Activated T-cell treated with anti-CD3 and anti-CD28 coated beads, Interleukin-2, amount 50 U/mL, for 72 hours (primary cell): ENCODE results near the gene MAEL. TPM values are rescaled to one million over a fixed set of nuclear protein-coding genes. Genes with fewer than 3 reads are reported as not detected.
"Not testable (repeated sequence)": the region's sequence is repeated elsewhere in the genome, so short reads cannot be mapped to it uniquely, and the experiment has no call there.

Experiments used
- ATAC-seq, 2 donors: fragments of 150-1000 bp; cut with Tn5 transposase; replicated peaks in 1 of 2; 2 replicates each; pipeline ENCODE4 v1.10.0; 2021; ENCODE audit warnings: moderate library complexity in 2 of 2, mild to moderate bottlenecking in 1 of 2
- DNase-seq, 2 donors: peaks; one replicate each; pipeline ENCODE4 v3.0.0; 2021 to 2022; ENCODE audit warnings: mixed read lengths in 1 of 2
- H3K27ac Mint-ChIP-seq: one replicate; pipeline ENCODE4 v1.8.0; 2022; ENCODE audit warnings: mild to moderate bottlenecking, moderate library complexity, mixed read lengths
- H3K27me3 Mint-ChIP-seq: one replicate; pipeline ENCODE4 v1.8.0; 2022; ENCODE audit warnings: low read depth, mixed read lengths
- H3K36me3 Mint-ChIP-seq, 2 donors: one replicate each; pipeline ENCODE4 v1.8.0; 2022; ENCODE audit warnings: mixed read lengths in 2 of 2, mild to moderate bottlenecking in 1 of 2; ENCODE audit not compliant: insufficient read depth in 2 of 2
- H3K4me1 Mint-ChIP-seq: one replicate; pipeline ENCODE4 v1.8.0; 2022; ENCODE audit warnings: low read depth, mixed read lengths
- H3K4me3 Mint-ChIP-seq, 2 donors: one replicate each; pipeline ENCODE4 v1.8.0; 2022; ENCODE audit warnings: mild to moderate bottlenecking in 2 of 2, mixed read lengths in 2 of 2, moderate library complexity in 2 of 2
- H3K9me3 Mint-ChIP-seq, 2 donors: one replicate each; pipeline ENCODE4 v1.8.0; 2022; ENCODE audit warnings: mixed read lengths in 2 of 2
- total RNA-seq, 2 donors: library from RNA; stranded (reverse); gene quantifications; one replicate each; pipeline ENCODE4 v1.2.3, GENCODE V29; 2022

Gene MAEL
- total RNA-seq, 2 donors from 2014 or later, result 0.60 TPM; not detected in 1

DNA sequence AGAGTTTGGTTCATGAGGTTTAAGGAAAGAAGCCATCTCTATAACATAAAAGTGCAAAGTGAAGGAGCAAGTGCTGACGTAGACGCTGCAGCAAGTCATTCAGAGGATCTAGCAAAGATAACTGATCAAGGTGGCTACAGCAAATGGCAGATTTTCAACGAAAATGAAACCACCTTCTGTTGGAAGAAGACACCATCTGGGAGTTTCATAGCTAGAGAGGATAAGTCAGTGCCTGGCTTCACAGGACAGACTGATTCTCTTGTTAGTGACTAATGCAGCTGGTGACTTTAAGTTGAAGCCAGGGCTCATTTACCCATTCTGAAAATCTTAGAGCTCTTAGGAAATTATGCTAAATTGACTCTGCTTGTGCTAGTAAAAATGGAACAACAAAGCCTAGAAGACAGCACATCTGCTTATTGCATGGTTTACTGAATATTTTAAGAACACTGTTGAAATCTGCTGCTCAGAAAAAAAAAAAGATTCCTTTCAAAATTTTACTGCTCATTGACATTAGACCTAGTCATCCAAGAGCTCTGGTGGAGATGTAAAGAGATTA is 10.5 kb downstream of the MAEL start:
- Mint-ChIP-seq H3K4me1 (peaks cover 19% of the 10 kb centered on the region), H3K36me3 (peaks cover 3 to 5% of the 10 kb centered on the region in 2 donors), H3K4me3 (peak overlapping the region; percentile 34 to 50), H3K9me3 (peaks cover 4% of the 10 kb centered on the region in 2 donors), H3K27me3 (peaks cover 9% of the 10 kb centered on the region), H3K27ac (no peak overlapping the region)
- ATAC-seq (peak; percentile 85 to 88), DNase-seq (no peak)

GRCh38 chr1:167000546-167000945 is 11.5 kb downstream of the MAEL start:
- Mint-ChIP-seq H3K27ac (no peak overlapping the region), H3K27me3 (peaks cover 9% of the 10 kb centered on the region), H3K4me3 (no peak overlapping the region), H3K36me3 (peaks cover 3 to 5% of the 10 kb centered on the region in 2 donors), H3K9me3 (peaks cover 4% of the 10 kb centered on the region in 2 donors), H3K4me1 (peaks cover 19% of the 10 kb centered on the region)
- ATAC-seq, result no peak
- no peak for DNase-seq

DNA sequence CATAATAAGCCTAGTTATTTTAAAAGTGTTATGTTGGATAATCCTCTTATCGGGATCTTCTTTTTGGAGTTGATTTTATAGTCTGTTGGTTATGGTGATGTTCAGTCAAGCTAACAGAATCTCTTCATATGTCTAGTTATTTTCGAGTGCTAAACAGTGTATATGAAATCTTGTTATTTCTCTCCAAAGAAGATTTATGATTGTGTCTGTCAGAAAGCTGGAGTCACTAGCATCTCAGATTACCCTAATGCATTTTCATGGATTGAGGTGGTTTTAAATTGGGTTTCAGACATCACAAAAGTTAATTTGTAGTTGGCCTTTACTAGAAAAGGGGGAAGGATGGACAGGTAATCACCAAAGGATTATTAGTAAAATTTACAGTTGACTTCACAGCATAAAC is 13.3 kb downstream of the MAEL start:
- DNase-seq (no peak), ATAC-seq (no peak)
- H3K4me3 Mint-ChIP-seq, result no peak overlapping the region
- no peaks in the 10 kb centered on the region for H3K27me3 Mint-ChIP-seq
- peaks cover 3 to 5% of the 10 kb centered on the region in 2 donors for H3K36me3 Mint-ChIP-seq
- H3K27ac Mint-ChIP-seq, result no peak overlapping the region
- H3K4me1 Mint-ChIP-seq, result peaks cover 19% of the 10 kb centered on the region
- peaks cover 4% of the 10 kb centered on the region in 2 donors for H3K9me3 Mint-ChIP-seq

- Mint-ChIP-seq H3K9me3 (peaks cover 4% of the 10 kb centered on the region in 2 donors), H3K27me3 (no peaks in the 10 kb centered on the region), H3K27ac (no peak overlapping the region), H3K4me3 (no peak overlapping the region), H3K4me1 (peaks cover 18% of the 10 kb centered on the region), H3K36me3 (peaks cover 3 to 5% of the 10 kb centered on the region in 2 donors)
- ATAC-seq (no peak), DNase-seq (no peak)
Measured at GRCh38 chr1:167003711-167004110, 14.6 kb downstream of the MAEL start.

DNA sequence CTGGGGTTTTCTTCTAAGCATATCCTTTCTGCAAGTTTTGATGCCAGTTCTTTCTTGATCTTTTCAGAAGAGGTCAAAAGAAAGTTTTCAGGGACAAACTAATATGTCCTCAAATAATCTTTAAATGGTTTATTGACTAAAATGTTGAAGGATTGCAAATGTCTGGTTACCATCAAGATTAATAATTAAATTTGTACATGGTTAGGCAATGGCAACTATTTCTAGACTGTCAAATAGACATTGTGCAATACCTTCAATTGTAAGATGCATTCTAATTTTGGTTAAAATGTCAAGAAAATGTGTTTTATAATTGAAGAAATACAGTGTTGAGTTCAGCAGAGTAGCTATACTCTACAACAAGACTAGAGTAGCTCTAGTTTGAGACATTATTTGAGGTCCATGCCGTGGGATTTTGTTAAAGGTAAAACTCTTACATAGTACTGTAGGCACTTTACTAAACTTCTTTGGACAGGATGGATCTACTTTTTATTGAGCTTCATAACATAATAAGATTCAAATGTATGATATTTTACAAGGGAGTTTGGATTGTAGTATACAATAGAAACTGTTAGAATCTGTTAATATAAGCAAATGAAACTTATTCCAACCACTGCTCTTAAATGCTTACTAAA is 22.6 kb downstream of the MAEL start:
- Mint-ChIP-seq H3K9me3 (no peaks in the 10 kb centered on the region), H3K27me3 (peaks cover 34% of the 10 kb centered on the region), H3K4me1 (peaks cover 11% of the 10 kb centered on the region), H3K27ac (no peak overlapping the region), H3K36me3 (no peaks in the 10 kb centered on the region), H3K4me3 (no peak overlapping the region)
- DNase-seq (no peak), ATAC-seq (no peak)

GRCh38 chr1:167012570-167012969 is 23.5 kb downstream of the MAEL start:
- Mint-ChIP-seq H3K27ac (no peak overlapping the region), H3K36me3 (no peaks in the 10 kb centered on the region), H3K4me3 (no peak overlapping the region), H3K27me3 (peaks cover 36% of the 10 kb centered on the region), H3K9me3 (no peaks in the 10 kb centered on the region), H3K4me1 (peaks cover 11% of the 10 kb centered on the region)
- DNase-seq (no peak), ATAC-seq (no peak)

DNA sequence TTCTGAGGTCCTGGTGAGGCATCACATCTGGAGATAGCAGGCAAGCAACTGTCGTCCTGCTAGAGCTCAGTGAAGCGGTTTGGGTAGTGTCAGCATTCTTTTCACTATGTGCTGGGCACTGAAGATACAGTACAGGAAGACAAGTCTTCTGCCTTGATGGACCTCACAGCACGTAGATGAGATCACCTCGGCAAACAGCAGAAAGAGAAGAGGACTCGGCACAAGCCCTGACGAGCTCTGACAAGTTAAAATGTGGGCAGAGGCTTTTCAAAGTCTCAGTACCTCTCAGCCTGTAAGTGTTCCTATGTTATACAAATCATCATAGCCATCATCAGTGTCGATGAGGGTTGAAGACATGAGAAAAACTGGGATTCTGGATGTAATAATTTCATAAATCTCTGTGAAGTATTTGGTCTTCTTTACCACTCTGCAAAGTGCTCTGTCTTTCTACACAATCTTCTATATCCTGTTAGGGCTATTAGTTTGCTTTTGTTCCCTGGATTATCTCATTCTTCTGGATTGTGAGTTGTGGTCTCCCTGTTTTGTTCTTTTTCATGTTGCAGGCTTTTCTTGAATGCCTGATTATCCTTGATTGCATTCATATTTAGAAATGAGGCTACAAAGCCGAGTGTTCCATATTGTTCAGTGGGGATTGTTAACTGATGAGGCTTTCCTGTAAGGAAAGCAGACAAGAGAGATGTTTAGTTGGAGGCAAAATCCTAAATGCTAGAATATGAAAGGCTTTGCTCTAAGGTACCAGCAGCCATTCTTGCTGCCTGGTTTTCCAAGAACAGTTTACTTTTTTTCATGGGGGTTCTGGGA is 24.2 kb downstream of the MAEL start:
- no peaks in the 10 kb centered on the region for H3K9me3 Mint-ChIP-seq
- no peak for ATAC-seq

DNA sequence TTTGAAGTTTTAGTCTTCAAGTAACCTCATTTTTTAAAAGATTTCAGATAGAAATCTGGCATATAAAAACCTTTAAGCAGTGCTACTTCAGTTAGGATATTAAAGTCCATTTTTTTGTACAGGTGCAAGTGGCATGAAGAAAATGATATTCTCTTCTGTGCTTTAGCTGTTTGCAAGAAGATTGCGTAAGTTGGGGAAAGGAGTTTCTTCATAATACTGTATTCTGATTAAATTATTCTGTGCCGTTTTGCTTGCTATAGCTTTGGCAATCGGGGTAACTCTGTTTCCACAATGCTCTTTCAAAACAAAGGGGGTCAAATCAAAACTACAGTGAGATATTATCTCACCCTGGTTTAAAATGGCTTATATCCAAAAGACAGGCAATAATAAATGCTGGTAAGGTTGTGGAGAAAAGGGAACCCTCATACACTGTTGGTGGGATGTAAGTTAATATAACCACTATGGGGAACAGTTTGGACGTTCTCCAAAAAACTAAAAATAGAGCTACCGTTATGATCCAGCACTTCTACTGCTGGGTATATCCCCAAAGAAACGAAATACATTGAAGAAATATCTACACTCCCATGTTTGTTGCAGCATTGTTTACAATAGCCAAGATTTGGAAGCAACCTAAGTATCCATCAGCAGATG is 27.1 kb downstream of the MAEL start:
- no peak for DNase-seq
- H3K27me3 Mint-ChIP-seq, result peaks cover 22% of the 10 kb centered on the region
- no peak for ATAC-seq
- no peak overlapping the region for H3K4me3 Mint-ChIP-seq
- no peaks in the 10 kb centered on the region for H3K9me3 Mint-ChIP-seq
- no peak overlapping the region for H3K27ac Mint-ChIP-seq
- peaks cover 1% of the 10 kb centered on the region for H3K4me1 Mint-ChIP-seq
- no peaks in the 10 kb centered on the region for H3K36me3 Mint-ChIP-seq

More for the DNA sequence above, 24.2 kb downstream of the MAEL start:
- H3K27ac Mint-ChIP-seq, result no peak overlapping the region
- no peaks in the 10 kb centered on the region for H3K36me3 Mint-ChIP-seq
- DNase-seq, result no peak
- peaks cover 36% of the 10 kb centered on the region for H3K27me3 Mint-ChIP-seq
- no peak overlapping the region for H3K4me3 Mint-ChIP-seq
- H3K4me1 Mint-ChIP-seq, result peaks cover 11% of the 10 kb centered on the region

GRCh38 chr1:167022384-167022783 is 33.3 kb downstream of the MAEL start:
- H3K36me3 Mint-ChIP-seq, result no peaks in the 10 kb centered on the region
- H3K4me1 Mint-ChIP-seq, result no peaks in the 10 kb centered on the region
- peak; percentile 53 to 61 for ATAC-seq
- H3K4me3 Mint-ChIP-seq, result no peak overlapping the region
- peaks cover 11% of the 10 kb centered on the region for H3K27me3 Mint-ChIP-seq
- H3K9me3 Mint-ChIP-seq, result no peaks in the 10 kb centered on the region
- no peak for DNase-seq
- no peak overlapping the region for H3K27ac Mint-ChIP-seq

- H3K4me1 Mint-ChIP-seq, DNase-seq, H3K9me3 Mint-ChIP-seq, H3K4me3 Mint-ChIP-seq, ATAC-seq, H3K36me3 Mint-ChIP-seq, H3K27ac Mint-ChIP-seq: not testable (repeated sequence)
- peaks cover 23% of the 10 kb centered on the region for H3K27me3 Mint-ChIP-seq
Measured at GRCh38 chr1:167029553-167029952, 40.5 kb downstream of the MAEL start.

- H3K4me1 Mint-ChIP-seq, result no peaks in the 10 kb centered on the region
- peaks cover under 1% of the 10 kb centered on the region for H3K27me3 Mint-ChIP-seq
- DNase-seq, result no peak
- no peaks in the 10 kb centered on the region for H3K36me3 Mint-ChIP-seq
- no peak overlapping the region for H3K4me3 Mint-ChIP-seq
- no peak for ATAC-seq
- H3K9me3 Mint-ChIP-seq, result no peaks in the 10 kb centered on the region
- H3K27ac Mint-ChIP-seq, result no peak overlapping the region
Measured at GRCh38 chr1:167033646-167034045, 44.6 kb downstream of the MAEL start.

GRCh38 chr1:167043752-167044488 is 54.8 kb downstream of the MAEL start:
- Mint-ChIP-seq H3K4me1 (peaks cover 19% of the 10 kb centered on the region), H3K9me3 (no peaks in the 10 kb centered on the region), H3K4me3 (peak overlapping the region; percentile 78 to 95), H3K36me3 (no peaks in the 10 kb centered on the region), H3K27me3 (no peaks in the 10 kb centered on the region), H3K27ac (peak overlapping the region; percentile 44)
- peak; percentile 100 for ATAC-seq
- peak; percentile 76 to 85 for DNase-seq
